ENCODE measurements around the gene NEDD8. TPM values are rescaled to one million over a fixed set of nuclear protein-coding genes. Genes with fewer than 3 reads are reported as not detected.

The NEDD8 gene
- 154 TPM for total RNA-seq (ENCODE audit: unreplicated experiment)
- long read RNA-seq, transcript NEDD8-201 (4 exons, 708 nt), result major isoform, 100 of 102 reads
- long read RNA-seq, partial matches to known transcripts, result 0 of 102 reads
- long read RNA-seq, other reads (novel, unspliced or antisense), result 0 of 102 reads

GRCh38 chr14:24232121-24232644, at the start of gene NEDD8:
TSS of gene NEDD8 (minus strand) at chr14:24232367. CDS start at chr14:24232267, 100 bp downstream.
- Mint-ChIP-seq H3K4me1 (ENCODE audit: unreplicated experiment) (peaks cover 18% of the 10 kb centered on the region), H3K27me3 (ENCODE audit: unreplicated experiment) (peaks cover 2% of the 10 kb centered on the region), H3K27ac (ENCODE audit: unreplicated experiment) (peak within 1 kb of the TSS; percentile 94), H3K9me3 (ENCODE audit: unreplicated experiment) (no peaks in the 10 kb centered on the region), H3K36me3 (ENCODE audit: low read depth, unreplicated experiment) (peaks cover 22% of the 10 kb centered on the region), H3K4me3 (ENCODE audit: unreplicated experiment) (peak within 1 kb of the TSS; percentile 98)
- peak; percentile 76 for DNase-seq (ENCODE audit: low spot score)
- no peak for TF ChIP-seq CTCF (IDR thresholded peaks at IDR 0.05; ENCODE audit: unreplicated experiment)

GRCh38 chr14:24281636-24282035, 49.5 kb upstream of the NEDD8 start:
- Mint-ChIP-seq H3K27ac (ENCODE audit: unreplicated experiment) (no peak overlapping the region), H3K4me3 (ENCODE audit: unreplicated experiment) (no peak overlapping the region), H3K9me3 (ENCODE audit: unreplicated experiment) (no peaks in the 10 kb centered on the region), H3K4me1 (ENCODE audit: unreplicated experiment) (peaks cover 8% of the 10 kb centered on the region), H3K27me3 (ENCODE audit: unreplicated experiment) (peaks cover 17% of the 10 kb centered on the region), H3K36me3 (ENCODE audit: low read depth, unreplicated experiment) (no peaks in the 10 kb centered on the region)
- DNase-seq (ENCODE audit: low spot score), result no peak
- no peak for TF ChIP-seq CTCF (IDR thresholded peaks at IDR 0.05; ENCODE audit: unreplicated experiment)

- no peak overlapping the region for H3K27ac Mint-ChIP-seq (ENCODE audit: unreplicated experiment)
- no peaks in the 10 kb centered on the region for H3K9me3 Mint-ChIP-seq (ENCODE audit: unreplicated experiment)
- no peak for DNase-seq (ENCODE audit: low spot score)
- no peak for TF ChIP-seq CTCF (IDR thresholded peaks at IDR 0.05; ENCODE audit: unreplicated experiment)
- no peaks in the 10 kb centered on the region for H3K36me3 Mint-ChIP-seq (ENCODE audit: low read depth, unreplicated experiment)
- peaks cover 8% of the 10 kb centered on the region for H3K4me1 Mint-ChIP-seq (ENCODE audit: unreplicated experiment)
- H3K27me3 Mint-ChIP-seq (ENCODE audit: unreplicated experiment), result peaks cover 13% of the 10 kb centered on the region
- no peak overlapping the region for H3K4me3 Mint-ChIP-seq (ENCODE audit: unreplicated experiment)
These were observed 48.8 kb upstream of the NEDD8 start for GRCh38 chr14:24280797-24281460.

GRCh38 chr14:24279301-24280186, 47.4 kb upstream of the NEDD8 start:
- no peak overlapping the region for H3K4me3 Mint-ChIP-seq (ENCODE audit: unreplicated experiment)
- DNase-seq (ENCODE audit: low spot score), result no peak
- H3K4me1 Mint-ChIP-seq (ENCODE audit: unreplicated experiment), result peaks cover 8% of the 10 kb centered on the region
- no peak for TF ChIP-seq CTCF (IDR thresholded peaks at IDR 0.05; ENCODE audit: unreplicated experiment)
- H3K27me3 Mint-ChIP-seq (ENCODE audit: unreplicated experiment), result peaks cover 11% of the 10 kb centered on the region
- H3K9me3 Mint-ChIP-seq (ENCODE audit: unreplicated experiment), result no peaks in the 10 kb centered on the region
- no peak overlapping the region for H3K27ac Mint-ChIP-seq (ENCODE audit: unreplicated experiment)
- peaks cover 3% of the 10 kb centered on the region for H3K36me3 Mint-ChIP-seq (ENCODE audit: low read depth, unreplicated experiment)

Measured in endothelial cell (in vitro differentiated cells).